A549 (cell line): ENCODE measurements around the gene SLIT3. TPM values are rescaled to one million over a fixed set of nuclear protein-coding genes. Genes with fewer than 3 reads are reported as not detected.
A peak's percentile ranks its signal among the peaks of the same experiment; 100 is the strongest.

ENCODE experiments used
- ATAC-seq, 2 experiments: fragments of 200-7000 bp in 1 of 2; fragments of >200 bp in 1 of 2; cut with Nextera tagmentation in 1 of 2; cut with Tn5 transposase in 1 of 2; 3 replicates each; pipeline versions ENCODE4 v1.8.0 to v1.9.1; 2018 to 2020; ENCODE audit warnings: mild to moderate bottlenecking in 1 of 2, moderate library complexity in 1 of 2
- CTCF ChIA-PET: fragments of 300-600 bp; sonication (Branson Sonifier 250); formaldehyde crosslinking; extraction: SDS; loops from one replicate; lab custom pipeline; 2021; ENCODE audit warnings: antibody characterized with exemption, inconsistent platforms; lab: Yijun Ruan, JAX
- POLR2A ChIA-PET: fragments of 350-600 bp; formaldehyde crosslinking; extraction: SDS; loops from one replicate; lab custom pipeline; 2021; ENCODE audit warnings: antibody characterized with exemption, inconsistent platforms; lab: Yijun Ruan, JAX
- DNase-seq, 2 experiments: peaks; one replicate each; pipeline versions ENCODE4 v3.0.0 to v3.0.0-alpha.2; 2011 to 2016; ENCODE audit warnings: low read depth in 1 of 2, low spot score in 1 of 2
- FAIRE-seq: peaks from 2 replicates; lab custom pipeline; 2011; peaks lifted over from hg19 to GRCh38; lab: Jason Lieb, UNC
- H3K27ac ChIP-seq, 2 experiments: fragments of >200 bp; sonication (Bioruptor Twin); formaldehyde crosslinking; 3 replicates each; pipeline ENCODE4 v1.5.1; 2016 to 2017
- H3K4me1 ChIP-seq: fragments of >200 bp; sonication (Bioruptor Twin); formaldehyde crosslinking; 3 replicates; pipeline ENCODE4 v1.6.1; 2016
- H3K4me2 ChIP-seq: fragments of >200 bp; sonication (Bioruptor Twin); formaldehyde crosslinking; 3 replicates; pipeline ENCODE4 v1.6.1; 2016
- H3K4me3 ChIP-seq: fragments of >200 bp; sonication (Bioruptor Twin); formaldehyde crosslinking; 3 replicates; pipeline ENCODE4 v1.5.1; 2016
- H3K9me3 ChIP-seq: fragments of >200 bp; sonication (Bioruptor Twin); formaldehyde crosslinking; 3 replicates; pipeline ENCODE4 v1.6.1; 2016
- BHLHE40 ChIP-seq: IDR thresholded peaks from 2 replicates; pipeline ENCODE4 v1.6.1; 2012; ENCODE audit warnings: low read depth, low read length, inconsistent platforms
- CEBPB ChIP-seq, 2 experiments: fragments of >200 bp in 1 of 2; sonication (Bioruptor Twin) in 1 of 2; formaldehyde crosslinking in 1 of 2; IDR thresholded peaks; 2 replicates each; pipeline ENCODE4 v1.6.1; 2012 to 2016
- EP300 ChIP-seq, 2 experiments: fragments of >200 bp; sonication (Bioruptor Twin); formaldehyde crosslinking; IDR thresholded peaks; 2 replicates in 1 of 2; 3 replicates in 1 of 2; pipeline ENCODE4 v1.6.1; 2016 to 2017
- FOXS1 ChIP-seq: fragments of 250-450 bp; sonication (Bioruptor Pico); IDR thresholded peaks from 2 replicates; pipeline ENCODE4 v1.5.0; 2020; ENCODE audit warnings: mild to moderate bottlenecking, moderate library complexity
- HMGXB4 ChIP-seq: fragments of 250-450 bp; sonication (Bioruptor Pico); IDR thresholded peaks from 2 replicates; pipeline ENCODE4 v1.5.0; 2021; ENCODE audit warnings: mild to moderate bottlenecking, moderate library complexity, borderline replicate concordance
- HOXB13 ChIP-seq: fragments of 250-450 bp; sonication (Bioruptor Pico); IDR thresholded peaks from 2 replicates; pipeline ENCODE4 v1.5.0; 2020; ENCODE audit warnings: low read depth, mild to moderate bottlenecking, moderate library complexity
- KDM1A ChIP-seq: fragments of 200-600 bp; sonication (generic); IDR thresholded peaks from 2 replicates; pipeline ENCODE4 v1.6.1; 2016; ENCODE audit warnings: low read depth, mild to moderate bottlenecking
- MAZ ChIP-seq: fragments of 150-350 bp; IDR thresholded peaks from 2 replicates; pipeline ENCODE4 v1.6.1; 2014; ENCODE audit warnings: antibody characterized with exemption, low read depth, low read length, borderline replicate concordance
- NPAS2 ChIP-seq: fragments of 250-450 bp; sonication (Bioruptor Pico); IDR thresholded peaks from 2 replicates; pipeline ENCODE4 v1.8.0; 2022; ENCODE audit warnings: mild to moderate bottlenecking, moderate library complexity, borderline replicate concordance
- PBX3 ChIP-seq: IDR thresholded peaks from 2 replicates; pipeline ENCODE4 v1.6.1; 2012
- RARB ChIP-seq: fragments of 250-450 bp; sonication (Bioruptor Pico); IDR thresholded peaks from 2 replicates; pipeline ENCODE4 v1.8.0; 2021; ENCODE audit warnings: mild to moderate bottlenecking, moderate library complexity
- SMC3 ChIP-seq: fragments of >200 bp; sonication (Bioruptor Twin); formaldehyde crosslinking; IDR thresholded peaks from 3 replicates; pipeline ENCODE4 v1.6.1; 2018; ENCODE audit warnings: inconsistent platforms
- SREBF2 ChIP-seq: fragments of 450-650 bp; IDR thresholded peaks from 2 replicates; pipeline ENCODE4 v1.6.1; 2014; ENCODE audit warnings: mild to moderate bottlenecking, moderate library complexity
- TFCP2L1 ChIP-seq: fragments of 250-450 bp; sonication (Bioruptor Pico); IDR thresholded peaks from 2 replicates; pipeline ENCODE4 v1.5.0; 2021; ENCODE audit warnings: mild to moderate bottlenecking
- TP53 ChIP-seq: fragments of 250-450 bp; sonication (Bioruptor Pico); IDR thresholded peaks from 2 replicates; pipeline ENCODE4 v1.5.0; 2021; ENCODE audit warnings: mild to moderate bottlenecking, moderate library complexity
- ZFP36 ChIP-seq: fragments of 450-650 bp; IDR thresholded peaks from 2 replicates; pipeline ENCODE4 v1.6.1; 2014; ENCODE audit warnings: borderline replicate concordance; ENCODE audit not compliant: partially characterized antibody
- WGBS: methylation state at CpG from one replicate; pipeline ENCODE4 v1.1.6; 2017; ENCODE audit errors: missing lambda C conversion rate; 5-methylcytosine and 5-hydroxymethylcytosine counted together
- polyA plus RNA-seq, 4 experiments: library from polyadenylated mRNA; depleted of rRNA in 3 of 4; stranded (reverse); fragments of >200 nt; fragmentation: RNase III in 1 of 4; extraction: RNeasy Plus Mini Kit Qiagen cat#74134 plus additional on column Dnase treatment in 1 of 4; gene quantifications; 2 replicates in 3 of 4; 3 replicates in 1 of 4; pipeline ENCODE4 v1.2.3, GENCODE V29; 2011 to 2017
- TF ChIP-seq, protein P1 (sequence below): fragments of 250-450 bp; sonication (Bioruptor Pico); IDR thresholded peaks from 2 replicates; pipeline ENCODE4 v1.5.0; 2020; ENCODE audit warnings: low read depth, mild to moderate bottlenecking, moderate library complexity
- TF ChIP-seq, protein P2 (sequence below): fragments of >200 bp; sonication (Bioruptor Twin); formaldehyde crosslinking; IDR thresholded peaks from 2 replicates; pipeline ENCODE4 v1.6.1; 2016

SLIT3 gene
- polyA plus RNA-seq, 2 of the 4 experiments (the other 2 are of a cell fraction), result 12.7 to 22.9 TPM

DNA sequence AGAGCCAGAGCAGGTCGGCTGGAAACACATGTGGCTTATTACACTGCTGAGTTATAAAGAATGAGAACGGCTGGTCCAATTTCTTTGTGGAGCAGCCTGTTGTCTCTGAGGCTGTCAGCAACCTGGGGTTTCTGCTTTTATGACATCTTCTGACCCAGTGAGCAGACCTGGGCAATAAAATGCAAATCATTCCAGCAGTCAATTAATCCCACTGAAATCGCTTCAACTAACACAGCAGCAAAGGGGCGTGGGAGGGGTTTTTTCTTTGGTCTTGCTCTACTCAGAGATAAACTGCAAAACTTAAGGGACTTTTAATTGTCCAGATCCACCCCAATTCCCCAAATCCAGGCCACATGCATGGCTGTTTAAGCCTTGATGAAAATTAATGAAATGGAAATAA, 215.7 kb downstream of the SLIT3 start:
- Histone ChIP-seq H3K4me2 (no peak overlapping the region), H3K4me3 (no peak overlapping the region), H3K9me3 (no peaks in the 10 kb centered on the region), H3K27ac (no peak overlapping the region)
- no peak for ATAC-seq
- FAIRE-seq, result no peak
- no peak for DNase-seq
- POLR2A ChIA-PET, result no interaction called here
- CTCF ChIA-PET, result no interaction called here
- WGBS, result 87% methylated on average over 4 of the region's 4 CpGs
- TF ChIP-seq EP300 (IDR thresholded peaks at IDR 0.05) (no peak), HOXB13 (CRISPR knock-in tag) (no peak), NPAS2 (CRISPR knock-in tag) (no peak), KDM1A (no peak), ZFP36 (no peak)
- TF ChIP-seq, all 56 proteins: peak for 0
- no peaks in the 10 kb centered on the region for H3K4me1 ChIP-seq

DNA sequence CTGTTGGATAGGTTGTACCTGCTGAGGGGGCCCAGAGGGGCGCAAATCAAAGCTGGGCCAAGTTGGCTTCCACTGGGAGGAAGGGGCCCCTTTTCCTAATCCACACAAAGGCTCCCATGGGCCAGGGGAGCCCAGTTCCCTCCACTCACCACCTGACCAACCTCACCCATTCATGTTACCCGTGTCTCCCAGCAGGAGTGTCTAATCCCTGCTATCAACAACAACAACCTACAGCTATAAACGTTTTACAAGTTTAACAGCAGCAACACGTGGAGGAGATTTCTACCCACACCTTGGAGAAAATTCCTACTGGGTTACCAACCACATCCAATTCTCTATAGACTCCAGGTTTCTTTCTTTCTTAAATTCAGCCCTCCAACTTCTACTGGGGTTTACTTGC, 216.2 kb downstream of the SLIT3 start:
- no peak overlapping the region for H3K4me2 ChIP-seq
- H3K9me3 ChIP-seq, result no peaks in the 10 kb centered on the region
- no peak for DNase-seq
- CTCF ChIA-PET, result interaction anchor here (1.3 kb wide), 1 partner anchor 97 kb away, joined by 5 read pairs; no protein-coding TSS in a partner anchor
- 74% methylated on average over 4 of the region's 4 CpGs for WGBS
- no peak for TF ChIP-seq TP53 (CRISPR knock-in tag)
- no peak for FAIRE-seq
- POLR2A ChIA-PET, result no interaction called here
- no peaks in the 10 kb centered on the region for H3K4me1 ChIP-seq
- no peak for ATAC-seq
- no peak overlapping the region for H3K27ac ChIP-seq
- no peak overlapping the region for H3K4me3 ChIP-seq

- FAIRE-seq, result no peak
- no peak for DNase-seq
- POLR2A ChIA-PET, result no interaction called here
- TF ChIP-seq, protein P1, sequence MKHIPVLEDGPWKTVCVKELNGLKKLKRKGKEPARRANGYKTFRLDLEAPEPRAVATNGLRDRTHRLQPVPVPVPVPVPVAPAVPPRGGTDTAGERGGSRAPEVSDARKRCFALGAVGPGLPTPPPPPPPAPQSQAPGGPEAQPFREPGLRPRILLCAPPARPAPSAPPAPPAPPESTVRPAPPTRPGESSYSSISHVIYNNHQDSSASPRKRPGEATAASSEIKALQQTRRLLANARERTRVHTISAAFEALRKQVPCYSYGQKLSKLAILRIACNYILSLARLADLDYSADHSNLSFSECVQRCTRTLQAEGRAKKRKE (CRISPR knock-in tag), result no peak
- no peak for TF ChIP-seq CEBPB (IDR thresholded peaks at IDR 0.05)
- TF ChIP-seq MAZ, result no peak
- no peak for TF ChIP-seq PBX3
- no peak for TF ChIP-seq RARB (CRISPR knock-in tag)
- TF ChIP-seq TFCP2L1 (CRISPR knock-in tag), result no peak
- no peak for TF ChIP-seq KDM1A
- TF ChIP-seq HMGXB4 (CRISPR knock-in tag), result no peak
- no peak for TF ChIP-seq SMC3
- TF ChIP-seq SREBF2, result no peak
- TF ChIP-seq, protein P2, sequence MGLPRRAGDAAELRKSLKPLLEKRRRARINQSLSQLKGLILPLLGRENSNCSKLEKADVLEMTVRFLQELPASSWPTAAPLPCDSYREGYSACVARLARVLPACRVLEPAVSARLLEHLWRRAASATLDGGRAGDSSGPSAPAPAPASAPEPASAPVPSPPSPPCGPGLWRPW, result no peak
- TF ChIP-seq FOXS1, result no peak
- no peak for TF ChIP-seq BHLHE40
- no peaks in the 10 kb centered on the region for H3K9me3 ChIP-seq
- 87% methylated on average over 8 of the region's 8 CpGs for WGBS
- no peaks in the 10 kb centered on the region for H3K4me1 ChIP-seq
- H3K4me3 ChIP-seq, result no peak overlapping the region
- CTCF ChIA-PET, result interaction anchor here (0.7 to 1.3 kb wide), 3 partner anchors 22 to 136 kb away, joined by 3 to 5 read pairs (median 5); no protein-coding TSS in a partner anchor
- no peak overlapping the region for H3K4me2 ChIP-seq
- no peak overlapping the region for H3K27ac ChIP-seq
- ATAC-seq, result peak in 1 of 2 experiments; percentile 41; a peak in 2 of 6 replicates
Measured at GRCh38 chr5:169083394-169084018, 217.4 kb downstream of the SLIT3 start.
